Brain pericyte (primary cell): ENCODE data around the gene CNTN3.

Experiments
- DNase-seq: peaks from one replicate; pipeline ENCODE4 v3.0.0-alpha.2; 2012; ENCODE audit warnings: low read depth, low spot score

Gene CNTN3

DNA sequence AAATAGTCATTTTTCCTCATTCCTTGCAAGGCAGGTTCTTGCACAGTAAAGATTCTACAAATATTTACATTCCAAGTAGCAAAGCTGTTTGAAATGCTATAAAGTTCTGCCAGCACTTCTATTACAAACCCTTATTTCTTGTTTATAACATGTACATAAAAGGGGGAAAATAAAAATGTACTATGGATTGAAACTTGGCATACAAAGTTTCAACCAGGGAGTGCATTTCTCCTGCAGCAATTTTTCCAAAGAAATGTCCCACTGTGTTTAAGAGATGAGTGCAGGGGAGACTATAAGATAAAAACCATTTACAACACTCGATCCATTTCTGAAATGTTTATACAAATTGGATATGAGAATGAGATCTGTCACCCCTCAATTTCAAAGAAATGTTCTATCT is 3.3 kb downstream of the CNTN3 start:
- no peak for DNase-seq

GRCh38 chr3:74607803-74608202 is 6.7 kb downstream of the CNTN3 start:
- DNase-seq, result no peak

DNA sequence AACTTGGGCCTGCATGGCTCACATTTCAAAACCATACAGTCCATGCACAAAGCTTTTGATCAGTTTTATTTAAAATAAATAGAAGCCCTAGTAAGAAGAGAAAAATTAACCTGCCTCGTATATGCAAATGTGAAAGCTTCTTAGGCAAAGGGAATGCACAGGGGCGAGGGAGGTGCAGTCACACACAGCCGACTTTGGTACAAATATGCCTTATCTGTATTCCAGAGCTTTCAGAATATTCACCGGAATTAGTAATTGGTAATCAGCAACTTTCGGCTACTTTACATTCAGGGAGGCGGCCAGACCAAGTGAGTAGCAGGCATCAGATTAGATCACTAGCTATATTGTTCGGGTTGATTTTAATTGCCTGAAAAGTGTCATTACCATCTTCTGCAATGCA is 7.5 kb downstream of the CNTN3 start:
- DNase-seq, result no peak

GRCh38 chr3:74605437-74605836 is 9.0 kb downstream of the CNTN3 start:
- no peak for DNase-seq

DNA sequence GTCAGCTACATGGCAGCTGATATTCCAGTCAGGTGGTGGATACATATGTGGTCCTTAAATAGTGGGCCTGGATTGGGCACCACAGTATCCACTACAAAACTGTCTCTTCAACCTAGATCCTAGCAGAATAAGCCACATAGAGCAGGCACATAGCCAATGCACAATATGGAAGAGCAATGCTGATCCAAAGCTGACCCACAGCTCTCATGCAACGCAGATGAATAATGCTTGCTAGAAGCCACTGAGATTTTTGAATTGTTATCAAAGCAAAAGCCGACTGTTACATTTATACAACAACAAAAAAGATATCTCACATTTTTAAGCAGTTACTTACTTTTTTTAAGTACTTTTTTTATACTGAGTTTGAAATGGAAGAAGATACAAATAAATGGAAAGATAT is 11.2 kb downstream of the CNTN3 start:
- DNase-seq, result no peak

DNA sequence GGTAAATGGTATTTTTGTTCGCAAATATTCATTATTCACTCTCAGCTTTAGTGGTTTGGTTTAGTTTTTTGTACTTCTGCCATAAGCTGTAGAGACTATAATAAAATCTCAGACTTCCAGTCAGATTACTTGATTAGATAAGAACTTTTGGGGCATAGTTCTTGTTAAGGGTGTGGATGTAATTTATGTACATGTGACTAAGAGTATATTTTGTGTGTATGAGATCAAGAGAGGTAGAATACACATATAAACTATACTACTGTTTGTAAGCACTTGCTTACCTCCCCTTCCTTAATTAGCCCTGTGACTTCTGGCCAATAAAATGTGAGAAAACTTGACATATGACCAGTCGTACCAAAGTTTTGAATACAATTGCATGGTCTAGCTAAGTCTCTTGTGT is 12.0 kb downstream of the CNTN3 start:
- no peak for DNase-seq

GRCh38 chr3:74601793-74602192 is 12.7 kb downstream of the CNTN3 start:
- DNase-seq, result no peak

GRCh38 chr3:74599564-74599963 is 14.9 kb downstream of the CNTN3 start:
- DNase-seq, result no peak

- no peak for DNase-seq
Measured at GRCh38 chr3:74593152-74593551, 21.3 kb downstream of the CNTN3 start.

GRCh38 chr3:74592359-74592758 is 22.1 kb downstream of the CNTN3 start:
- no peak for DNase-seq

- no peak for DNase-seq
Measured at GRCh38 chr3:74591946-74592345, 22.5 kb downstream of the CNTN3 start.

DNA sequence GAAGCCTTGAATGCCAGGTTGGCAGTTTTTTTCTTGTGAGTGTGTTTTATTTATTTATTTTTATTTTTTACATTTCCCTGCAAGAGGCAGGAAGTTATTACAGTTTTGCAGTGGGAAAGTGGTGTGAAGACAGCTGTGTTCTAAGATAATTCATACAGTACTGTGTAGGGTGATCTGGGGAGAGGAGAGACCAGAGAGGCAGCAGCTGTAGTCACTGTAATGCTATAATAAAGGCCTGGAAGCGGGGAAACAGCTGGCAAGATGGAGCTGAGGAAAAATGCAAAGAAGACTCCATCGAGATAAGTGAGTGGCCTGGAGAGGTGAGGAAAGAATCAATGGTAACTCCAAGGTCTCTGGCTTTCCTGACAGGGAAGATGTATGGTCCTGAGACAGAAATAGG is 23.1 kb downstream of the CNTN3 start:
- no peak for DNase-seq

- no peak for DNase-seq
Measured at GRCh38 chr3:74590620-74591262, 23.7 kb downstream of the CNTN3 start.

DNA sequence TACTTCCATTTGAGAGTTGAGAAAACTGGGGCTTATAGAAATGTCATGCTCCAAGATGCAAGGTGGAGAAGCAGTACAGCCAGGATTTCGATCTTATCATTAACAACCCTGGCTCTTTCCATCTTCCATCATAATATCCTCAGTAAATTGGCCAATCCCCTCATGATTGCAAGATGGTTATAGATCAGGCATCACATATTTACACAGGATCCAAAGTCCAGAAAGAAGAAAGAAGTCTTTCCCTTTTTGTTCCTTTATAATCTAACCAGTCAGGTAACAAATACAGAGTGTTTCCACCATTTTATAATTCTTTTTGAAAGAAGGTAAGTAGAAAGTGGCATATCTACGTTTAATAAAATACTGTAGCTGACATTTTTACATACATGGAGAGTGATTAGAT is 29.7 kb downstream of the CNTN3 start:
- DNase-seq, result no peak

DNA sequence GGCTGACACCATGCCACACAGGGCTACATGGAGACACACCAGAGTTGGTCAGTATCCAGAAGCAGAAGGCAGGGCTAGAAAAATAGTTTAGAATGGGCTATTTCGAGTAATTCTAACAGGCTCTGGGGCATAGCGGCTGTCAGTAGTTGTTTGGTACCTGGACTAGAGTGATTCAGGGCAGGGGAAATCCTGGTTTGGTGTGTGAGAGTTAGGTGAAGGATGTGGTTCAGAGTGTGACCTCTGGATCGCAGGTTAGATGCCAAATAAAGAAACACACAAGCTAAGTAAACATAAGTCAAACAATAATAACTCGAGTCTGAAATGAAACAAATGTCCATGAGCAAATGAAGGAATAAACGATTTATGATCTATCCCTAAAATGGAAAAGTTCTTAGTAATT is 31.5 kb downstream of the CNTN3 start:
- no peak for DNase-seq

DNA sequence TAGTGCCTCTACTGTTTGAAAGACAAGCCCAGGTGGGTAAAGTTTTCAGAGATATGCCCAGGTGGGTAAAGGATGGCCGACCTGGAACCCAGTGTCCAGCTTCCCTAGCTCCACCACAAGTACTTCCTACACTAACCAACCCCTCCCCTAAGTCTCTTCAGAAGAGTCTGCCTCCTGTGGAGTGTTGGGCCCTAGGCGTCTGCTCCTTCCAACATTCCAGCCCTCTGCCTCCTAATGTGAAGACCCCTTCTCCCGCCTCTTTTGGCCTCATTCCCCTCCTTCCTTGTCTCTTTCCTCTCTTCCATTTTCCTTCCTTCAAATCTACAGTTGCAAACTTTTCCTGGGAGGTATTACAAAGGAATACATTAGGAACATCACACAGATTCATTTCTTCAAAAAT is 38.6 kb downstream of the CNTN3 start:
- DNase-seq, result no peak

GRCh38 chr3:74571118-74571517 is 43.3 kb downstream of the CNTN3 start:
- no peak for DNase-seq
